ENCODE data around the gene LEPROT.

GRCh38 chr1:65458730-65459396, 38.4 kb downstream of the LEPROT start:
- TF ChIP-seq, protein P1, sequence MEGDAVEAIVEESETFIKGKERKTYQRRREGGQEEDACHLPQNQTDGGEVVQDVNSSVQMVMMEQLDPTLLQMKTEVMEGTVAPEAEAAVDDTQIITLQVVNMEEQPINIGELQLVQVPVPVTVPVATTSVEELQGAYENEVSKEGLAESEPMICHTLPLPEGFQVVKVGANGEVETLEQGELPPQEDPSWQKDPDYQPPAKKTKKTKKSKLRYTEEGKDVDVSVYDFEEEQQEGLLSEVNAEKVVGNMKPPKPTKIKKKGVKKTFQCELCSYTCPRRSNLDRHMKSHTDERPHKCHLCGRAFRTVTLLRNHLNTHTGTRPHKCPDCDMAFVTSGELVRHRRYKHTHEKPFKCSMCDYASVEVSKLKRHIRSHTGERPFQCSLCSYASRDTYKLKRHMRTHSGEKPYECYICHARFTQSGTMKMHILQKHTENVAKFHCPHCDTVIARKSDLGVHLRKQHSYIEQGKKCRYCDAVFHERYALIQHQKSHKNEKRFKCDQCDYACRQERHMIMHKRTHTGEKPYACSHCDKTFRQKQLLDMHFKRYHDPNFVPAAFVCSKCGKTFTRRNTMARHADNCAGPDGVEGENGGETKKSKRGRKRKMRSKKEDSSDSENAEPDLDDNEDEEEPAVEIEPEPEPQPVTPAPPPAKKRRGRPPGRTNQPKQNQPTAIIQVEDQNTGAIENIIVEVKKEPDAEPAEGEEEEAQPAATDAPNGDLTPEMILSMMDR (IDR thresholded peaks at IDR 0.05; ENCODE audit: borderline replicate concordance, extremely low read depth, low read length, poor library complexity, severe bottlenecking): no peak
- TF ChIP-seq EZH2 (IDR thresholded peaks at IDR 0.05; ENCODE audit: borderline replicate concordance, low read depth, low read length, severe bottlenecking): no peak

Measured in DND-41 (cell line).